Stimulated activated CD4-positive, alpha-beta T cell treated with anti-CD3 and anti-CD28 coated beads, Interleukin-2, amount 100 ng/mL, for 24 hours (primary cell): ENCODE data around the gene SIX2.
"Not testable (repeated sequence)": the region's sequence is repeated elsewhere in the genome, so short reads cannot be mapped to it uniquely, and the experiment has no call there.

Experiments used
- DNase-seq, 2 donors: peaks; one replicate each; pipeline ENCODE4 v3.0.0-alpha.2; 2020

The SIX2 gene

GRCh38 chr2:45009303-45009927, at the start of gene SIX2:
TSS of gene SIX2 (minus strand) at chr2:45009452. CDS start at chr2:45009110, 342 bp downstream.
- DNase-seq: no peak

- no peak for DNase-seq
Observed at GRCh38 chr2:45055162-45055605, 45.9 kb upstream of the SIX2 start.

GRCh38 chr2:45053966-45054365, 44.7 kb upstream of the SIX2 start:
- DNase-seq: no peak

GRCh38 chr2:45052388-45052928, 43.2 kb upstream of the SIX2 start:
- no peak for DNase-seq

- no peak for DNase-seq
Observed at GRCh38 chr2:45049569-45050336, 40.5 kb upstream of the SIX2 start.

- DNase-seq: no peak
Observed at GRCh38 chr2:45047301-45047700, 38.0 kb upstream of the SIX2 start.

- no peak for DNase-seq
Observed at GRCh38 chr2:45046786-45047185, 37.5 kb upstream of the SIX2 start.

GRCh38 chr2:45045706-45046105, 36.5 kb upstream of the SIX2 start:
- DNase-seq: no peak

GRCh38 chr2:45044916-45045315, 35.7 kb upstream of the SIX2 start:
- no peak for DNase-seq

- no peak for DNase-seq
Observed at GRCh38 chr2:45043174-45043573, 33.9 kb upstream of the SIX2 start.

- no peak for DNase-seq
Observed at GRCh38 chr2:45042401-45042800, 33.1 kb upstream of the SIX2 start.

GRCh38 chr2:45040786-45041185, 31.5 kb upstream of the SIX2 start:
- DNase-seq: no peak

- DNase-seq: not testable (repeated sequence)
Observed at GRCh38 chr2:45039804-45040203, 30.6 kb upstream of the SIX2 start.

- DNase-seq: not testable (repeated sequence)
Observed at GRCh38 chr2:45038861-45039260, 29.6 kb upstream of the SIX2 start.

GRCh38 chr2:45033302-45033701, 24.1 kb upstream of the SIX2 start:
- no peak for DNase-seq

GRCh38 chr2:45031028-45031427, 21.8 kb upstream of the SIX2 start:
- no peak for DNase-seq

- no peak for DNase-seq
Observed at GRCh38 chr2:45030553-45030952, 21.3 kb upstream of the SIX2 start.

- DNase-seq: no peak
Observed at GRCh38 chr2:45029215-45029614, 20.0 kb upstream of the SIX2 start.

GRCh38 chr2:45028276-45028675, 19.0 kb upstream of the SIX2 start:
- no peak for DNase-seq

- DNase-seq: no peak
Observed at GRCh38 chr2:45026924-45027450, 17.7 kb upstream of the SIX2 start.

- no peak for DNase-seq
Observed at GRCh38 chr2:45024600-45025291, 15.5 kb upstream of the SIX2 start.

GRCh38 chr2:45024097-45024496, 14.8 kb upstream of the SIX2 start:
- no peak for DNase-seq

GRCh38 chr2:45020439-45020838, 11.2 kb upstream of the SIX2 start:
- no peak for DNase-seq
